GM12891 (cell line): ENCODE measurements around the gene THBS1.

Source experiments
- DNase-seq: peaks from one replicate; pipeline ENCODE4 v3.0.0; 2011; ENCODE audit warnings: low spot score; ENCODE audit not compliant: insufficient read length
- FAIRE-seq: peaks from 2 replicates; lab custom pipeline; 2011; peaks lifted over from hg19 to GRCh38; lab: Jason Lieb, UNC
- PAX5 ChIP-seq: IDR thresholded peaks from 2 replicates; pipeline ENCODE4 v1.6.1; 2011; ENCODE audit warnings: low read length, moderate library complexity, mild to moderate bottlenecking; ENCODE audit not compliant: insufficient read depth, severe bottlenecking
- POLR2A ChIP-seq: IDR thresholded peaks from 2 replicates; pipeline ENCODE4 v1.6.1; 2011; ENCODE audit warnings: low read depth, low read length, control low read depth
- POLR2AphosphoS5 ChIP-seq: IDR thresholded peaks from 2 replicates; pipeline ENCODE4 v1.6.1; 2011; ENCODE audit warnings: low read depth, low read length, control low read depth
- POU2F2 ChIP-seq: IDR thresholded peaks from 2 replicates; pipeline ENCODE4 v1.6.1; 2011; ENCODE audit warnings: low read depth, mild to moderate bottlenecking, control low read depth, low read length, moderate library complexity
- SPI1 ChIP-seq: IDR thresholded peaks from 2 replicates; pipeline ENCODE4 v1.6.1; 2011; ENCODE audit warnings: low read depth, low read length, control low read depth
- TAF1 ChIP-seq: IDR thresholded peaks from 2 replicates; pipeline ENCODE4 v1.6.1; 2011; ENCODE audit warnings: low read depth, low read length, control low read depth

THBS1 gene

DNA sequence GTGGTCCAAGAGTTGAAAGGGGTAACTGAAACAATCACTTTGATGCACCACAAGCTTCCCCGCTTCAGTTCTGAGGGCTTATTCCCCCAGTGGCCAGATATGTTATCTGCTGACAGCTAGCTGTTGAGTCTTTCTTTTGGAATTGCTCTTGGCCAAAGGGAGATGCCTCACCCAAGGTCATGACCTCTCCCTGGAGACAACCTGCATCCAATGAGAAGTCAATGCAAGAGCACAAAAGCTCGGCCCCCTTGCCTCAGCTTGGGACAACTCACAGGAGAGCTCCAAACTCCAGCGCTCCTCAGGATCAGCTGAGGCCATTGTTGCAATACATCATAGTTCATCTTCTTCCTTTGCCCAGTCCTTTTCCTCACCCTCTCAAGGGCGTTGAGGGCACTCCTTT, 31.0 kb upstream of the THBS1 start:
- TF ChIP-seq TAF1 (no peak), PAX5 (no peak), SPI1 (no peak), POLR2A (no peak), POLR2AphosphoS5 (no peak), POU2F2 (no peak)
- FAIRE-seq = no peak

DNA sequence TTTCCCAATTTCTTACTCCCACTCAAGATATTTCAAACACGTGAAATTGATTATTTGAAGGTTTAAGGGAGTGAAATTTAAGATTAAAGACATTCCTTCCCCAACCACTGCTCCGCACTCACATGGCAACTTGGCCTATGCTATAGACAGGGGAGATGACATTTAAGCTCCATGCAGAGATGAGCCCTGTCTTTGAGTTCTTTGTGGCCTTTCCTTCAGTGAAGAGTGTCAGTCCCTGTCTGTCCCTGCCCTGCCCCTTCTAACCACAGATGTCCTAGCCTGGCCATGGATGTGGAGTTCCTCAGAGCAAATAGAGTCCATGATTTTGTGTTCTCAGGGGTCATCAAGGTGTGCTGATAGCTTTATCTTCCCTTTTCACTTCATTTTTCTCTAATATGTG, 29.4 kb upstream of the THBS1 start:
- FAIRE-seq = no peak
- TF ChIP-seq SPI1 (no peak), POU2F2 (no peak), POLR2A (no peak), POLR2AphosphoS5 (no peak), TAF1 (no peak), PAX5 (no peak)
- DNase-seq = no peak

More for the DNA sequence above, 31.0 kb upstream of the THBS1 start:
- no peak for DNase-seq

DNA sequence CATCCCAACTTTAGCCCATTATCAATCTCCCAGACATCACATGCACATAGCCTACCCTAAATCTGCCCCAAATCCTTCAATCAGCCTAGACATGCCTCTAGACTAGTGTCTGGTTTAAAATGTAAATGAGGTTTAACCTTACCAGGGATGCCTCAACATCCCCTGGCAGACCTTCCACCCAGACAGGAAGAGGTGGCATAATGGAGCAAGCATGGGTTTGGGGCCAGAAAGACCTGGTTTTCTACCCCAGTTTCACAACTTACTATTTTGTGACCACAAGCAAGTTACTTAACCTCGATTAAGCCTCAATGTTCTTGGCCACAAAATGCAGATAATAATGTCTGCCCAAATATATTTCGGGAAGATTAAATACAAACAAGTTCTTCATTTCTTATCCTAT, 28.3 kb upstream of the THBS1 start:
- FAIRE-seq (no peak), DNase-seq (no peak)
- TF ChIP-seq SPI1 (no peak), PAX5 (no peak), POLR2A (no peak), TAF1 (no peak), POU2F2 (no peak), POLR2AphosphoS5 (no peak)

DNA sequence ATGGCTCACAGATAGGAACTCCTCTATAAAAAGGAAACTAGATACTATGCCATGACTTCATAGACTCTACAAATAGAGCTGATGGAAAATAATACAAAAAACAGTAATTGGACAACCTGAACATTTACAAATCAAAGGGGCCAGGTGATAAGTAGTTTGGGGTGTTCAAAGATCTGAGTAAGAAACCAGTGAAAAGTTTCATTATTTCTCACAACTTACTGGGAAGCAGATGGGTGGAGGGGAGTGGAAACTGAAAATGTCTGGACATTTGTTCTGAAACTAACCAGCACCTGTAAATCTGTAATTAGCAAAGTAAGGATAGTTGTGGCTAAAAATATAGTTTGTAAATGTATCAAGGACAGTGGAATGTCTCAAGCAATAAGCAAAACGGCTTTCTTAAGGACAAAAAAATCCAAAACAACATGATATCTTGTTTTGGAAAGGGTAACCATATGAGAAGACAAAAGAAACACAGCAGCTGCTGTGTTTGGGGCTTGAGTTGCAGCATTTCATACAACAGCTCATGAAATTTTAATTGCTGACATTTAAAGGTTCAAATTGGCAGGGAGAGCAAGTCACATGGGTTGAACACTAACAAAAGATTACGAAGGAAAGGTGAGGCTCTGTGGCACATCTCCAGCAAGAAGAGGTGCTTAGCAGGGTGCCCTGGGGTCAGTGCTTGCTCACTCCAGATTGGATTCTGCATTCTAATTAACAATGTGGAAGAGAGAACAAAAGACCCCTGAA, 26.8 kb upstream of the THBS1 start:
- TF ChIP-seq PAX5 = no peak
- no peak for TF ChIP-seq POU2F2
- no peak for TF ChIP-seq TAF1
- TF ChIP-seq SPI1 = no peak
- TF ChIP-seq POLR2AphosphoS5 = no peak
- TF ChIP-seq POLR2A = no peak
- DNase-seq = no peak
- no peak for FAIRE-seq

DNA sequence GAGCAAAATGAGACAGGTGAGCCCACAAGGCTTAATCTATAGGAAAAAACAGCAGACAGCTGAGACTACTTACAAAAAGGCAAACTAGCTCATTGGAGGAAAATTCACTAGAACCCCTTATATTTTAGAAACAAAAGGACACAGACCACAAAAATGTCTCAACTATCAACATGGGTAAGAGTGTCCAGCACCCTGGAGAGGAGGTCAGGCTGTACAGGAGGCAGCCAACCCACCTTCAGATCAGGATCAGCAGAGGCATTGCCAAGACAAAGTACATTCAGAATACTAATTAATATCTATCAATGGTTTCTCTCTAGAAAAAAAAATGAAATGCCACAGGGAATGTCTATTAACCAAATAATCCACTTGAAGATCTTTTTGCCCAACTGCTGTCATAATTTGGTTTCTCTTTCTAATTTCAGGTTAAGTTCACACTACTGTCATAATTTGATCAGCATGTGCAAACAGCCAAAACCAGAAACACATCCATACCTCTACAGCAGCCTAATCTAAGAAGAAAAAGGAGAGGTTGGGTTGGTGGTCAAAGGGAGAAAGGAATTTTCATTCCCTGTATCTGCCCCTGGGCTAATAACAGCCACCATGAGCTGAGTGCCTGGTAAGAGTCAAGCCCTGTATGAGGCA, 26.0 kb upstream of the THBS1 start:
- DNase-seq (no peak), FAIRE-seq (no peak)
- TF ChIP-seq TAF1 = no peak
- no peak for TF ChIP-seq POLR2AphosphoS5
- TF ChIP-seq POLR2A = no peak
- no peak for TF ChIP-seq SPI1
- TF ChIP-seq PAX5 = no peak
- TF ChIP-seq POU2F2 = no peak

DNA sequence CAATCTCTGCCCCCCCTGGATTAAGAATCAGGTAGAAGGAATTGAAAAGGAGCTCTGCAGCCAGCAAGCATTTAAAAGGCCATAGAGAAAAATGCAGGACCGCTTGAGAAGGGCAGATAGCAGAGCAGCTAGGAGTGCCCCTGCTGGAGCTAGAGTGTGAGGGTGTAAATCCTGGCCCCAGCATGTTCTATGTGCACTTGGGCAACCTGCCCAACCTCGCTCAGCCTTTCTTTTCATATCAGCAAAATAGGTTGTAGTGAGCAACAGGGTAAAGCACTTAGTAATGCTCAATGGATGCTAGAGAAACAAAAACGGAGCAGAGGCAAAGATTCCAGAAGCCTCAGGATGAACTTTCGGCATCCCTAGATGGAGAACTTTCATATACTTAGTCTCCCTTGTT, 25.0 kb upstream of the THBS1 start:
- DNase-seq = no peak
- FAIRE-seq = no peak
- TF ChIP-seq POLR2A (no peak), POU2F2 (no peak), TAF1 (no peak), SPI1 (no peak), PAX5 (no peak), POLR2AphosphoS5 (no peak)

DNA sequence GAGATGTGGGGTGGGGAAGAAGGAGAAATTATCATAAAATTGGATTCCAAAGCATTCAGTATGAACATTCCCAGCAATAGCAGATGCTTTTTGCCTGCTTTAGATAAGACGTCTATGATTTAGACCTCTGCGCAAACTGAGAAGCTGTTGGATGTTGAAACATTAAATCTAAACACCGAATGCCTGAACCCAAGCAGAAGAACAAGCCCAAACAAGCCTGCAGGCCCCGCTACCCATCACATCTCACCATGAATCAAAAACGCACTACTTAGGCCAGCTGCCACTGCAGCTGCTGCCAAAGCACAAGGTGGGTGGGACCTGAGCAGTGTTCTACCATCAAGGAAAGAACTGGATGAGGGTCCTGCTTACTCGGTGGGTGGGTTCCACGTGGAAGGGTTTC, 24.4 kb upstream of the THBS1 start:
- no peak for DNase-seq
- no peak for TF ChIP-seq POLR2A
- no peak for TF ChIP-seq PAX5
- no peak for TF ChIP-seq POLR2AphosphoS5
- TF ChIP-seq TAF1 = no peak
- no peak for TF ChIP-seq POU2F2
- no peak for TF ChIP-seq SPI1
- no peak for FAIRE-seq

DNA sequence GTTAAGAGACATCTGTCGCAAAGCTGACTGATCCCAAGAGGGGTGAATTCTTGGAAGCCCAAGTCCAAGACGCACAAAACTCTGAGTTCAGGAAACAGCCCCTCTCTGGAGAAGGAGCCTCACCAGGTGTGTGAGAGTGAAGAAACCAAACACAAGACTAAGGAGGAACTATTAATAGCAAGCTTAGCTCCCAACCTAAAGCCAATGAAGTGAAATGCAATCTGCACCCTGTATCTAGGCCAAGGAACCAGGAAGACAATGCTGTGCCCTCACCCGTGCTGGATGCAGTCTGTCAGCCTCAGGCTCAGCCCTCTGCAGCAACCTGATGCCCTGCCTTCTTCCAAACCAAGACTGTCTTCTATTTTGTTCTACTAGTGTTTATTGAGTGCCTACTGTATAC, 22.5 kb upstream of the THBS1 start:
- no peak for FAIRE-seq
- DNase-seq = no peak
- TF ChIP-seq POU2F2 (no peak), POLR2AphosphoS5 (no peak), POLR2A (no peak), TAF1 (no peak), PAX5 (no peak), SPI1 (no peak)

DNA sequence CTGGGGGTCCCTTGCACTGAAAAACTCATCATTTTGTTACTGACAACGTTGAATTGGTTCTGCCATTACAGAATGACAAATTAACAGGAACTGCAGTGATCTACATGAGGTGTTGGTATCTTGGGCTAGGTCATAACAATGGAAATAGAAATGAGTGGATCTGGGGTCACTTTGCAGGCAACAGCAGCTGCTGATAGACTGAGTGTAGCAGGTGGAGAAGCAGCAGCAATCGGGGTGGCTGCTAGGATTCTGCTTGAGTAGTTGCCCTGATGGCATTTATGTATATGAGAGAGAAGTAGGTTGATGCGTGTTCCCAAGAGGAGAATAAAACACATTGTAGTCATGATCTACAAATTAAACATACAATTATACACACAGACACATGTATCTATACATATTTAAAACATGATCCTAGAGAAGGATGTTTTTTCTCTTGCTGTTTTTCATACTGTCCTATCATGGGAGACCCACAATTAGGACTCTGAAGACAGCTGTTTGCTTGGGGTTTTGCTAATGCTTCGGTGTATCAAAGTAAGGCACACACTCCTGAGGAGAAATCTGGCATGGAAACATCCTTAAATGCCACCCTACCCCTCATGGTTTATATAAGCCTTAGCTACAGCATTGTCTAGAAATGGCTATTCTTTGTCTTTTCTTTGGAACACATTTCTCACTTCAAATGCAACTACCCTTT, 15.8 kb upstream of the THBS1 start:
- TF ChIP-seq POLR2AphosphoS5 (no peak), TAF1 (no peak), PAX5 (no peak), POLR2A (no peak), SPI1 (no peak), POU2F2 (no peak)
- no peak for FAIRE-seq

DNA sequence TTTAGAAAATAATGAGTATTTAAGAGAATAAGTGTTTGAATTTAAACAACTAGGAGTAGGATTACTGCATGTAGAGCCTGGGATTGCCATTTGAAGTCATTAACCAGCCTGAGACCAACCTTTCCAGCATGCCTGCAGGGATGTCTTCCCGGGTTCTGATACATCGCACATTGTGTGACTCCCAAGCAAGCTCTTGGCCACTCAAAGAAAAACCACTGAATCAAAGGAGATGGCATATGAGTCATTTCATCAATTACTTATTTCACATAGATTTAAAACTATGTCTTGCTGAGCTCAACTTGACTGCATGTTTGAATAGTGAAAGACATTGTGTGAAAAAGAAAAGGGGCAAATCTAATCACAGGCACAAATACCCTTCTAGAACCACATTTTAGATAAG, 15.0 kb upstream of the THBS1 start:
- TF ChIP-seq POU2F2 = no peak
- FAIRE-seq (no peak), DNase-seq (no peak)

More for the DNA sequence above, 15.8 kb upstream of the THBS1 start:
- no peak for DNase-seq
